Natural killer cell treated with Interleukin-12 subunit alpha and Interleukin-12 subunit beta and Interleukin-15 and Interleukin-18, amount 100 ng/mL, for 72 hours (primary cell): ENCODE measurements around the gene ERC1. TPM values are rescaled to one million over a fixed set of nuclear protein-coding genes. Genes with fewer than 3 reads are reported as not detected.
A peak's percentile ranks its signal among the peaks of the same experiment; 100 is the strongest.

ENCODE experiments used
- ATAC-seq, 2 donors: fragments of 150-1000 bp; cut with Tn5 transposase in 1 of 2; sonication (Bioruptor Pico), chemical (Tn5 transposase) in 1 of 2; 2 replicates each; pipeline ENCODE4 v1.10.0; 2021
- DNase-seq: peaks from one replicate; pipeline ENCODE4 v3.0.0; 2022; ENCODE audit warnings: low spot score
- H3K27ac Mint-ChIP-seq, 2 donors: 1 replicate in 1 of 2; 2 replicates in 1 of 2; pipeline ENCODE4 v1.8.0; 2022; ENCODE audit warnings: mixed read lengths in 2 of 2, mild to moderate bottlenecking in 1 of 2, moderate library complexity in 1 of 2
- H3K27me3 Mint-ChIP-seq, 2 donors: 1 replicate in 1 of 2; 2 replicates in 1 of 2; pipeline ENCODE4 v1.8.0; 2022; ENCODE audit warnings: mixed read lengths in 2 of 2
- H3K36me3 Mint-ChIP-seq: one replicate; pipeline ENCODE4 v1.8.0; 2022; ENCODE audit warnings: mixed read lengths
- H3K4me1 Mint-ChIP-seq, 2 donors: 1 replicate in 1 of 2; 2 replicates in 1 of 2; pipeline ENCODE4 v1.8.0; 2022; ENCODE audit warnings: low read depth in 2 of 2, mixed read lengths in 2 of 2, mild to moderate bottlenecking in 1 of 2
- H3K4me3 Mint-ChIP-seq: one replicate; pipeline ENCODE4 v1.8.0; 2022; ENCODE audit warnings: mixed read lengths
- H3K9me3 Mint-ChIP-seq: 2 replicates; pipeline ENCODE4 v1.8.0; 2022; ENCODE audit warnings: mixed read lengths
- total RNA-seq, 2 donors: library from RNA; stranded (reverse); gene quantifications; one replicate each; pipeline ENCODE4 v1.2.3, GENCODE V29; 2022

Gene ERC1
- total RNA-seq, 2 donors from 2014 or later = 32.6 to 77.2 TPM

DNA sequence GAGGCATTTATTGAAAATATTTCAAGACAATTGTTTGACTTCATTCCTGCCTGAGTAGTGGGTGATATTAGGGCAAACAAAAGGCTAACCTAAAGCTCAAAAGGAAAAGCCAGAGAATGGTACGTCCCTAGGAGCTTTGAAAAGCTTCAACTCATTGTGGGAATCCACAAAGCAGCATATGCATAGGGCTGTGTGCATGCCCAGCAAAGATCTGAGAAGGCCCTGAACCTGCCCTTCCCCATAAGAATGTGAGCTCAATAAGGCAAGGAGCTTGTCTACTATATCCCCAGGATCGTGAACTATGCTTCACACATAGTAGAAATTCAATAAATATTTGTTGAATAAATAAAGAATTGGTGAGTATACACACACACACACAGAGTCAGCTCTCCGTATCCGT lies 22.5 kb upstream of the ERC1 start:
- Mint-ChIP-seq H3K4me3 (no peak overlapping the region), H3K27me3 (peaks cover 0 to 2% of the 10 kb centered on the region in 2 donors), H3K36me3 (no peaks in the 10 kb centered on the region), H3K9me3 (no peaks in the 10 kb centered on the region), H3K4me1 (no peaks in the 10 kb centered on the region), H3K27ac (no peak overlapping the region)
- no peak for ATAC-seq
- no peak for DNase-seq

GRCh38 chr12:969821-970220 lies 21.2 kb upstream of the ERC1 start:
- Mint-ChIP-seq H3K4me3 (no peak overlapping the region), H3K9me3 (no peaks in the 10 kb centered on the region), H3K27ac (no peak overlapping the region), H3K36me3 (no peaks in the 10 kb centered on the region), H3K27me3 (peaks cover 0 to 2% of the 10 kb centered on the region in 2 donors), H3K4me1 (no peaks in the 10 kb centered on the region)
- no peak for DNase-seq
- no peak for ATAC-seq

- no peak for DNase-seq
- Mint-ChIP-seq H3K4me3 (no peak overlapping the region), H3K4me1 (no peaks in the 10 kb centered on the region), H3K27me3 (peaks cover 0 to 2% of the 10 kb centered on the region in 2 donors), H3K27ac (no peak overlapping the region), H3K9me3 (no peaks in the 10 kb centered on the region), H3K36me3 (no peaks in the 10 kb centered on the region)
- ATAC-seq = no peak
These were observed 19.0 kb upstream of the ERC1 start for GRCh38 chr12:971991-972390.

GRCh38 chr12:974271-974862 lies 16.7 kb upstream of the ERC1 start:
- no peak overlapping the region for H3K4me3 Mint-ChIP-seq
- no peak for DNase-seq
- H3K36me3 Mint-ChIP-seq = no peaks in the 10 kb centered on the region
- no peaks in the 10 kb centered on the region for H3K9me3 Mint-ChIP-seq
- ATAC-seq = no peak
- no peak overlapping the region for H3K27ac Mint-ChIP-seq
- H3K27me3 Mint-ChIP-seq = peaks cover 0 to 4% of the 10 kb centered on the region in 2 donors
- H3K4me1 Mint-ChIP-seq = no peaks in the 10 kb centered on the region

GRCh38 chr12:976644-977043 lies 14.4 kb upstream of the ERC1 start:
- Mint-ChIP-seq H3K4me3 (no peak overlapping the region), H3K27me3 (peaks cover 0 to 4% of the 10 kb centered on the region in 2 donors), H3K27ac (no peak overlapping the region), H3K4me1 (no peaks in the 10 kb centered on the region), H3K36me3 (no peaks in the 10 kb centered on the region), H3K9me3 (no peaks in the 10 kb centered on the region)
- DNase-seq (no peak), ATAC-seq (no peak)

- ATAC-seq = no peak
- Mint-ChIP-seq H3K36me3 (no peaks in the 10 kb centered on the region), H3K27ac (no peak overlapping the region), H3K4me1 (no peaks in the 10 kb centered on the region), H3K4me3 (no peak overlapping the region), H3K27me3 (peaks cover 0 to 4% of the 10 kb centered on the region in 2 donors), H3K9me3 (no peaks in the 10 kb centered on the region)
- no peak for DNase-seq
These were observed 13.9 kb upstream of the ERC1 start for GRCh38 chr12:977156-977555.

DNA sequence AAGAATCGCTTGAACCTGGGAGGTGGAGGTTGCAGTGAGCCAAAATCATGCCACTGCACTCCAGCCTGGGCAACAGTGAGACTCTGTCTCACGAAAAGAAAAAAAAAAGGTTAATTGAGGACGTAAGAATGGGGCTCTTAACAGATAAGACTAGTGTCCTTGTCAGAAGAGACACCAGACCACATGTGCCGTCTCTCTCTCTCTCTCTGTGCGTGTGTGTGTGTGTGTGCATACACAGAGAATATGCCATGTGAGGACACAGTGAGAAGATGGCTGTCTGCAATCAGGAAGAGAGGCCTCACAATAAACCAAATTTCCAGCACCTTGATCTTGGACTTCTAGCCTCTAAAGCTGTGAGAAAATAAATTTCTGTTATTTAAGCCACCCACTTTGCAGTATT lies 11.7 kb upstream of the ERC1 start:
- peaks cover 0 to 4% of the 10 kb centered on the region in 2 donors for H3K27me3 Mint-ChIP-seq
- no peaks in the 10 kb centered on the region for H3K9me3 Mint-ChIP-seq
- no peak overlapping the region for H3K4me3 Mint-ChIP-seq
- DNase-seq (no peak), ATAC-seq (no peak)
- H3K4me1 Mint-ChIP-seq = no peaks in the 10 kb centered on the region
- H3K36me3 Mint-ChIP-seq = no peaks in the 10 kb centered on the region
- H3K27ac Mint-ChIP-seq = no peak overlapping the region

DNA sequence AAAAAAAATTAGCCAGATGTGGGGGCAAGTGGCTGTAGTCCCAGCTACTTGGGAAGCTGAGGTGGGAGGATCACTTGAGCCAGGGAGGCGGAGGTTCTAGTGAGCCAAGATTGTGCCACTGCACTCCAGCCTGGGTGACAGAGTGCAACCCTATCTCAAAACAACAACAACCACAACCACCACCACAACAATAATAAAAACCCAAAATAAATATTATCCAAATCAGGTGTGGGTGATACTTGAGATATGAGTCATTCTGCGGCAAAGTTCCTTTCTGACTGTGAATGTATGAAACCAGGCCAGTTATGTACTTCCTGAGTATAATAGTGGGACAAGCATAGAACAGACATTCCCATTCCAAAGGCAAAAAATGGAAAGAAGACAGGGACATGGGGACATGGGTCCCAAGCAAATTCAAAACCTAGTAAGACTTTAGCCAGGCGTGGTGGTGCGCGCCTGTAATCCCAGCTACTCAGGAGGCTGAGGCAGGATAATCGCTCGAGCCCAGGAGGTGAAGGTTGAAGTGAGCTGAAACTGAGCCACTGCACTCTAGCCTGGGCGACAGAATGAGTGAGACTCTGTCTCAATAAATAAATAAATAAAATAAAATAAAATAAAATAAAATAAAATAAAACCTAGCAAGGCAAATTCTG lies 9.7 kb upstream of the ERC1 start:
- no peaks in the 10 kb centered on the region for H3K9me3 Mint-ChIP-seq
- DNase-seq (no peak), ATAC-seq (peak in 1 of 2 donors; percentile 51)
- no peak overlapping the region for H3K27ac Mint-ChIP-seq
- H3K27me3 Mint-ChIP-seq = peaks cover 0 to 4% of the 10 kb centered on the region in 2 donors
- no peaks in the 10 kb centered on the region for H3K36me3 Mint-ChIP-seq
- H3K4me1 Mint-ChIP-seq = no peaks in the 10 kb centered on the region
- no peak overlapping the region for H3K4me3 Mint-ChIP-seq

DNA sequence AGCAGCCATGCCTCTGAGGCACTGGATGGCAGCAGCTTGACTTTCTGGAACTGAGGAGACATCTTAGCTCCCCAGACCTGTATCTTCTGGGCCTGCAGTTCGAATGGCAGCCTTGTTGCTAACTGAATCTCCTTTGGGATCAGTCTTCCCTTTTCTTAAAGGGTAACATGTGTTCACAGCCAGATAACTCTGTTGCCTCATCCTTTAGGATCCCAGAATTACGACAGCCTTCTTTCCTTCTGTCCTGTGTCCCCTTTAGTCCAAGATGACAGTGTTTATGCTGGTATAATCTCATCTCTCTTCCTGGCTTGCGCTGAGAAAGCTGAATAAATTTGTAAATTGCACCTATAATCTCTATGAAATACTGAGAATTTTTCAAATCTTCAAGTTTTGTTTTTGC lies 9.1 kb upstream of the ERC1 start:
- Mint-ChIP-seq H3K4me3 (no peak overlapping the region), H3K4me1 (no peaks in the 10 kb centered on the region), H3K27ac (no peak overlapping the region), H3K9me3 (no peaks in the 10 kb centered on the region), H3K27me3 (peaks cover 0 to 4% of the 10 kb centered on the region in 2 donors), H3K36me3 (no peaks in the 10 kb centered on the region)
- no peak for DNase-seq
- ATAC-seq = no peak

DNA sequence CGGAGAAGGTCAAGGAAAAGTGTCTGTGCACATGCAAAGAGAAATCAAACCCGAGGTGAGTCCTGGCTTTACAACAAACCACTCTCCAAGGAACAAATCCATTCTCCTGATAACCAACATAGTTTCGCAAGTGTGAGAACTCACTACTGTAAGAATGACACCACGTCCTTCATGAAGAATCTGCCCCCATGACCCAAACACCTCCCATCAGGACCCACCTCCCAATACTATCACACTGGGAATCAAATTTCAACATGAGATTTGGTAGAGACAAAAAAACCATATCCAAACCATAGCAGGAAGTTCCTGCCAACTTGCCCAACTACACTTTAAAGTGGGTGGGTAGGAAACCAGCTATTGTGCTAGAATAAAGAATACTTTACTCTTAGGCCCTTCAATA lies 2.4 kb upstream of the ERC1 start:
- Mint-ChIP-seq H3K9me3 (no peaks in the 10 kb centered on the region), H3K4me3 (peak overlapping the region; percentile 18), H3K27ac (no peak overlapping the region), H3K27me3 (no peaks in the 10 kb centered on the region), H3K4me1 (peaks cover 16 to 24% of the 10 kb centered on the region in 2 donors), H3K36me3 (peaks cover 5% of the 10 kb centered on the region)
- DNase-seq (no peak), ATAC-seq (no peak)

GRCh38 chr12:989051-989450 lies 2.0 kb upstream of the ERC1 start:
- H3K27ac Mint-ChIP-seq = peak overlapping the region in 1 of 2 donors; percentile 83
- no peak for DNase-seq
- H3K27me3 Mint-ChIP-seq = no peaks in the 10 kb centered on the region
- H3K36me3 Mint-ChIP-seq = peaks cover 5% of the 10 kb centered on the region
- no peak overlapping the region for H3K4me3 Mint-ChIP-seq
- H3K4me1 Mint-ChIP-seq = peaks cover 16 to 24% of the 10 kb centered on the region in 2 donors
- no peaks in the 10 kb centered on the region for H3K9me3 Mint-ChIP-seq
- no peak for ATAC-seq

GRCh38 chr12:989751-990660 lies 1.0 kb upstream of the ERC1 start:
- no peaks in the 10 kb centered on the region for H3K27me3 Mint-ChIP-seq
- peaks cover 5% of the 10 kb centered on the region for H3K36me3 Mint-ChIP-seq
- peaks cover 16 to 24% of the 10 kb centered on the region in 2 donors for H3K4me1 Mint-ChIP-seq
- DNase-seq (peak; percentile 70), ATAC-seq (peak; percentile 32 to 37)
- H3K4me3 Mint-ChIP-seq = peak overlapping the region; percentile 98
- H3K27ac Mint-ChIP-seq = peak overlapping the region; percentile 78 to 83
- no peaks in the 10 kb centered on the region for H3K9me3 Mint-ChIP-seq

DNA sequence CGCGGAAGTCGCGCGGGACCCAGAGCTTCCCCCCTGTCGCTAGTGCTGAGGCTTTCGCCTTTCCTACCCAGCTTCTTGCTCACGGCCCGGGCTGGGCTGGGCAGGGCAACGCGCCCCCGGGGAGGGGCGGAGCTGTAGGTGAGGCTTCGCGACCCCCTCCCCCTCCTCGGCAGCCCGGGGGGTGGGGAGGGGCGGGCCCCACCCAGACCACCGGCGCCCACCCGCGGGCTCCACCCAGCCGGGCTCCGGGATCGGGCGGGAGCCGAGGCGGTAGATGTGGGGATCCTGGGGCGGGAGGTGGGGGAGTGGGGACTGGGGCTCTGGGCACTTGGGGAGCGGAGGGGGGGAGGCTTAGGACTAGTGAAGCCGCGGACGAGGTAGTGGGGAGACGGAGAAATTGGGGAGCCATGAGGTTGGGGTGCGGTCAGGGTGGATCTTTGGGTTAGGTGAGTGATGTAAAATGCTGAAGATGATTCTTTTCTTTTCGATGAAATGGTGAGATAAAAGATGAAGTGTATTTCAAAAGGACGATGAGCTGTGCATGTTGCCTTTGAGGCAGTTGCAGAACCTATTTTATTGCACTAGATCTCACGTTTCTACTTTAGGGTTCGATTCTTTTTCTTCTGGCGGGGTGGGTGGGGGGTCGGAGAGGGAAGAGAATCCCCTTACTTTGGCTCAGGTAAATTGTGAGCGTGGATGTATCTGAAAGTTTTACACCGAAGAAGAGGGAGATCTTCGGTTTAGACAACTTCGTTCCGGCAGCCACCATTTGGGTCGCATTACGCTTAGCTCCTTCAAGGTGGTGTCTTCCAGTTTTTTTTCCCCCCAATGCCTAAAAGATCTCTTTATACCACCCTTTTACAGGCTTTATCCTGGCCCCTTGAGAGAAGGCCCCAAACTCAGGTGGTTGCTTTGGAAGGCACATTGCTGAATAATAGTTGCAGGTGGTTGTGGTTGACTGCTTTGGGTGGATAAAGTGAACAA lies 619 bp downstream of the ERC1 start:
- Mint-ChIP-seq H3K27ac (peak overlapping the region; percentile 84 to 88), H3K36me3 (peaks cover 5% of the 10 kb centered on the region), H3K9me3 (no peaks in the 10 kb centered on the region), H3K4me1 (peaks cover 22 to 31% of the 10 kb centered on the region in 2 donors), H3K27me3 (no peaks in the 10 kb centered on the region), H3K4me3 (peak overlapping the region; percentile 98)
- DNase-seq (no peak), ATAC-seq (no peak)
